T-cell (primary cell): ENCODE data around the gene ZBED2. TPM values are rescaled to one million over a fixed set of nuclear protein-coding genes. Genes with fewer than 3 reads are reported as not detected.
A peak's percentile ranks its signal among the peaks of the same experiment; 100 is the strongest.

Experiments used
- ATAC-seq, 4 experiments: fragments of 200-7000 bp in 3 of 4; fragments of 150-1000 bp in 1 of 4; cut with Tn5 transposase; replicated peaks in 1 of 4; 1 replicate in 3 of 4; 2 replicates in 1 of 4; pipeline ENCODE4 v1.10.0; 2021; ENCODE audit warnings: moderate library complexity in 3 of 4, mild to moderate bottlenecking in 2 of 4, moderate number of reproducible peaks in 1 of 4
- CTCF ChIA-PET, 2 donors: fragments of 300-600 bp; sonication (Branson Sonifier 250); formaldehyde crosslinking; loops; one replicate each; lab custom pipeline; 2022; ENCODE audit warnings: antibody characterized with exemption in 2 of 2; lab: Charles Lee
- POLR2A ChIA-PET, 2 donors: fragments of 300-600 bp; sonication (Branson Sonifier 250); formaldehyde crosslinking; loops; one replicate each; lab custom pipeline; 2022; ENCODE audit warnings: antibody characterized with exemption in 2 of 2; lab: Charles Lee
- DNase-seq, 35 experiments: peaks; one replicate each; pipeline versions ENCODE4 v3.0.0 to v3.0.0-alpha.2; 2013 to 2023
- H3K27ac ChIP-seq: one replicate; pipeline ENCODE4 v1.5.1; 2013; ENCODE audit warnings: low read length
- H3K27me3 ChIP-seq, 2 experiments: replicated peaks in 1 of 2; 1 replicate in 1 of 2; 2 replicates in 1 of 2; pipeline versions ENCODE4 v1.6.1 to v1.7.0; 2013; ENCODE audit warnings: low read length in 1 of 2, mixed read lengths in 1 of 2; ENCODE audit not compliant: control insufficient read depth in 2 of 2, insufficient read depth in 2 of 2; ENCODE audit errors: extremely low read depth in 1 of 2
- H3K36me3 ChIP-seq, 2 donors: 1 replicate in 1 of 2; 2 replicates in 1 of 2; pipeline versions ENCODE4 v1.6.1 to v1.7.0; 2013; ENCODE audit warnings: low read length in 1 of 2; ENCODE audit not compliant: control insufficient read depth in 2 of 2, insufficient read depth in 1 of 2; ENCODE audit errors: extremely low read depth in 1 of 2
- H3K4me1 ChIP-seq, 2 experiments: 1 replicate in 1 of 2; 2 replicates in 1 of 2; pipeline versions ENCODE4 v1.6.1 to v1.7.0; 2013; ENCODE audit warnings: low read length in 2 of 2, mixed read lengths in 1 of 2; ENCODE audit not compliant: insufficient read depth in 2 of 2, control insufficient read depth in 1 of 2; ENCODE audit errors: extremely low read depth in 1 of 2
- H3K4me3 ChIP-seq, 2 donors: 1 replicate in 1 of 2; 2 replicates in 1 of 2; pipeline versions ENCODE4 v1.5.1 to v1.7.0; 2013; ENCODE audit warnings: mild to moderate bottlenecking in 2 of 2, low read length in 1 of 2, moderate library complexity in 1 of 2; ENCODE audit not compliant: control insufficient read depth in 1 of 2; ENCODE audit errors: extremely low read depth in 1 of 2
- H3K9me3 ChIP-seq: 2 replicates; pipeline ENCODE4 v1.7.0; 2013
- H3K27ac Mint-ChIP-seq, 2 donors: one replicate each; pipeline ENCODE4 v1.8.0; 2020 to 2021; ENCODE audit warnings: mild to moderate bottlenecking in 2 of 2, mixed read lengths in 2 of 2
- H3K27me3 Mint-ChIP-seq, 2 donors: one replicate each; pipeline ENCODE4 v1.8.0; 2021 to 2022; ENCODE audit warnings: mixed read lengths in 2 of 2
- H3K36me3 Mint-ChIP-seq: one replicate; pipeline ENCODE4 v1.8.0; 2021; ENCODE audit warnings: mixed read lengths
- H3K4me1 Mint-ChIP-seq, 3 donors: one replicate each; pipeline ENCODE4 v1.8.0; 2020 to 2022; ENCODE audit warnings: mixed read lengths in 3 of 3, mild to moderate bottlenecking in 1 of 3
- H3K4me3 Mint-ChIP-seq, 3 donors: one replicate each; pipeline ENCODE4 v1.8.0; 2020 to 2022; ENCODE audit warnings: mild to moderate bottlenecking in 3 of 3, mixed read lengths in 3 of 3, moderate library complexity in 3 of 3
- H3K9me3 Mint-ChIP-seq, 3 donors: one replicate each; pipeline ENCODE4 v1.8.0; 2020 to 2022; ENCODE audit warnings: mixed read lengths in 3 of 3
- WGBS: methylation state at CpG from one replicate; pipeline ENCODE4 v1.1.5; 2013; ENCODE audit warnings: missing lambda C conversion rate; ENCODE audit not compliant: insufficient coverage; 5-methylcytosine and 5-hydroxymethylcytosine counted together
- total RNA-seq, 35 experiments: library from RNA in 6 of 35; stranded (reverse) in 6 of 35; fragments of 120-200 nt in 1 of 35; gene quantifications; one replicate each; pipeline versions ENCODE4 v1.2.1 to v1.2.4 and lab custom pipeline; 2013 to 2026

ZBED2 gene
- total RNA-seq, 5 donors from 2014 or later (not counting 1 experiment from before 2014, with no cell fraction given), result 0.35 to 0.82 (median 0.73) TPM; not detected in 2

DNA sequence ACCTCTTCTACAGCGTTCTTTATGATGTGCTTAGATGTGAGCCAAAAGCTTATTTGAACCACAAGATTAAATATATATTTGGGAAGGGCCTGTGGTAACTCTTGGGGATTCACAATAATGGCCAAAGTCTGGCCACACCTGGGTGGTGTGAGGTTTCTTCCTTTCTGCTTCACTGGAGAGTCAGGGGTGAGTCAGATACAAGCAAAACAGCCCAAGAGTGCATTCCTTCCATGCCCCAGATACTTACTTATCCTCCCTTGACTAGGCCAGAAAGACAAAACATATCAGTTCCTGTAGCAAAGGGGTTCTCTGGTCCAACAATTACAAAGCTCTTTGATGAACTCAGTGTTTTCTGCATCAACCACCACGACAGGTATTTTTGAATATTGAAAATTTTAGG lies 941 bp downstream of the ZBED2 start:
- CTCF ChIA-PET, result no interaction called here
- peak in 1 of 4 experiments; percentile 38 for ATAC-seq
- POLR2A ChIA-PET, result interaction anchor here in 1 of 2 donors (0.7 kb wide), 1 partner anchor 86 kb away, joined by 5 read pairs; no protein-coding TSS in a partner anchor
- no peak overlapping the region for H3K4me3 ChIP-seq
- DNase-seq, result no peak
- no peaks in the 10 kb centered on the region for H3K9me3 ChIP-seq
- H3K4me1 ChIP-seq, result peaks cover 0 to 13% of the 10 kb centered on the region in 2 experiments
- H3K4me3 Mint-ChIP-seq, result no peak overlapping the region
- H3K4me1 Mint-ChIP-seq, result peaks cover 36 to 59% (median 58%) of the 10 kb centered on the region in 3 donors
- H3K27me3 Mint-ChIP-seq, result no peaks in the 10 kb centered on the region
- 40% methylated on average over 1 of the region's 2 CpGs for WGBS
- no peaks in the 10 kb centered on the region for H3K9me3 Mint-ChIP-seq
- peak overlapping the region; percentile 70 to 77 for H3K27ac Mint-ChIP-seq
- H3K27ac ChIP-seq, result no peak overlapping the region
- peaks cover 2 to 65% of the 10 kb centered on the region in 2 donors for H3K36me3 ChIP-seq
- peaks cover 58% of the 10 kb centered on the region for H3K36me3 Mint-ChIP-seq
- no peaks in the 10 kb centered on the region for H3K27me3 ChIP-seq

DNA sequence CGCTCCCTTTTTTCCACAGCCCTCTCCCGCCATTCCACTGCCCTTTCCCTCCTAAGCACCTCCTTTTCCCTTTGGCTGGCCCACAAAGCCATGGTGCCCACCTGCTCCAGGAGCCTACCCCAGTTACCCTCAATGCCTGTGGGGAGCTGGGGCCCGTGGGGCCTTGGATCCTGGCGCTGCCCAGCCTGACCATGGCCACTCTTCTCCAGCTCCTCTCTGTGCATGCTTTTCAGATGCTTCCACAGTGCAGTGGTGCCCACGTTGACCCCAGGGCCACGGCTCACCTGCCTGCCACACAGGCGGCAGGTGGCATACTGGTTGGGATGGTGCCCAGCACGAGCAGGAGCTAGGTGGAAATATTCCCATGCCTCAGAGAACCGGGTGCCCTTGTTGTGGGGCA lies 1.5 kb downstream of the ZBED2 start:
- peak overlapping the region; percentile 70 to 77 for H3K27ac Mint-ChIP-seq
- ChIA-PET POLR2A (no interaction called here), CTCF (interaction anchor here in 1 of 2 donors (1.0 kb wide), 1 partner anchor 23 kb away, joined by 3 read pairs; no protein-coding TSS in a partner anchor)
- WGBS, result 89% methylated on average over 3 of the region's 9 CpGs
- H3K4me1 Mint-ChIP-seq, result peaks cover 36 to 61% (median 58%) of the 10 kb centered on the region in 3 donors
- H3K4me3 Mint-ChIP-seq, result no peak overlapping the region
- Histone ChIP-seq H3K4me1 (peaks cover 0 to 13% of the 10 kb centered on the region in 2 experiments), H3K27me3 (no peaks in the 10 kb centered on the region), H3K4me3 (no peak overlapping the region), H3K9me3 (no peaks in the 10 kb centered on the region), H3K27ac (peak overlapping the region; percentile 24), H3K36me3 (peaks cover 2 to 63% of the 10 kb centered on the region in 2 donors)
- DNase-seq, result no peak
- peaks cover 59% of the 10 kb centered on the region for H3K36me3 Mint-ChIP-seq
- no peak for ATAC-seq
- H3K9me3 Mint-ChIP-seq, result no peaks in the 10 kb centered on the region
- no peaks in the 10 kb centered on the region for H3K27me3 Mint-ChIP-seq

DNA sequence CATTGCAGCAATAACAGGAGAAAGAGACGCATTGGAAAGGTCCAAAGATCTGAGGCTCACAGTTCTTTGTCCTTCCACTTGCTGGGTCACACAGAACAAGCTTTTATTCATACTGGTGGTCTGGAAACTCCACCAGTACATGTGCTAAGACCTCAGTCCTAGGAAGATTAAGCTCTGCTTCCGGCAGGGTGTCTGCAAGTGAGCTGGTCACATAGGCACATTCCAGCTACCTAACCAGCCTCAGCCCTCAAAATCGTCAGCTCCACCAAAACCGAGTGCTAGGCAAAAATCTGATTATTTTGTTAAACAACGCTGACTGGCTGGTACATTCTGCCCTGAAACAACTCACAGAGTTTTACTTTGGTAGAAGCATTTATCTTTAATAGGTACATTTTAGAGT lies 2.2 kb downstream of the ZBED2 start:
- Mint-ChIP-seq H3K27me3 (no peaks in the 10 kb centered on the region), H3K4me3 (no peak overlapping the region), H3K36me3 (peaks cover 58% of the 10 kb centered on the region), H3K4me1 (peaks cover 40 to 66% (median 63%) of the 10 kb centered on the region in 3 donors), H3K27ac (peak overlapping the region; percentile 70 to 77), H3K9me3 (no peaks in the 10 kb centered on the region)
- ChIA-PET POLR2A (no interaction called here), CTCF (interaction anchor here in 1 of 2 donors (1.0 kb wide), 1 partner anchor 24 kb away, joined by 3 read pairs; no protein-coding TSS in a partner anchor)
- no peaks in the 10 kb centered on the region for H3K9me3 ChIP-seq
- H3K4me1 ChIP-seq, result peaks cover 0 to 13% of the 10 kb centered on the region in 2 experiments
- 87% methylated on average over 3 of the region's 5 CpGs for WGBS
- ATAC-seq, result no peak
- H3K27me3 ChIP-seq, result no peaks in the 10 kb centered on the region
- H3K4me3 ChIP-seq, result no peak overlapping the region
- DNase-seq, result no peak
- peaks cover 2 to 63% of the 10 kb centered on the region in 2 donors for H3K36me3 ChIP-seq
- no peak overlapping the region for H3K27ac ChIP-seq

DNA sequence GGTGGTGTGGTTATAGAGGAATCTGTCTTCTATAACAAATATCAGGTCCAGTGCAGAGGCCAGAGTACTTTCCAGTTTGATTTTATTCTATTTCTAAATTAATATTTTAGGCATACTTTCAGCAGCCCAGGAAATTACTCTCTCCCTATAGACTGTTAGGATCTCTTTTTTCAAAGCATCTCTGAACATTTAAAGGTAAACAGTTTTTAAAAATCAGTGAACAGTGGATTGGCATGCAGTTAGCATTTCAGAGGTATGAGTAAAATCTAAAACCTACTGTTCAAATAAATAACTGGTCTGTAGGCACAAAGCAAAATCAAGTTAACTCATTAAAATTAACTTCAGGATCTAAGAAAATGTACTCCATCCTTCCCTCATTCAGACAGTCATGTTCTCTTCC lies 3.0 kb downstream of the ZBED2 start:
- no peak for ATAC-seq
- H3K4me1 Mint-ChIP-seq, result peaks cover 47 to 69% (median 62%) of the 10 kb centered on the region in 3 donors
- Histone ChIP-seq H3K27ac (no peak overlapping the region), H3K36me3 (peaks cover 2 to 69% of the 10 kb centered on the region in 2 donors), H3K4me1 (peaks cover 0 to 13% of the 10 kb centered on the region in 2 experiments), H3K9me3 (no peaks in the 10 kb centered on the region), H3K4me3 (no peak overlapping the region), H3K27me3 (no peaks in the 10 kb centered on the region)
- H3K4me3 Mint-ChIP-seq, result no peak overlapping the region
- H3K9me3 Mint-ChIP-seq, result no peaks in the 10 kb centered on the region
- CTCF ChIA-PET, result no interaction called here
- POLR2A ChIA-PET, result no interaction called here
- H3K27ac Mint-ChIP-seq, result peak overlapping the region in 1 of 2 donors; percentile 1
- DNase-seq, result no peak
- H3K36me3 Mint-ChIP-seq, result peaks cover 61% of the 10 kb centered on the region
- H3K27me3 Mint-ChIP-seq, result no peaks in the 10 kb centered on the region

DNA sequence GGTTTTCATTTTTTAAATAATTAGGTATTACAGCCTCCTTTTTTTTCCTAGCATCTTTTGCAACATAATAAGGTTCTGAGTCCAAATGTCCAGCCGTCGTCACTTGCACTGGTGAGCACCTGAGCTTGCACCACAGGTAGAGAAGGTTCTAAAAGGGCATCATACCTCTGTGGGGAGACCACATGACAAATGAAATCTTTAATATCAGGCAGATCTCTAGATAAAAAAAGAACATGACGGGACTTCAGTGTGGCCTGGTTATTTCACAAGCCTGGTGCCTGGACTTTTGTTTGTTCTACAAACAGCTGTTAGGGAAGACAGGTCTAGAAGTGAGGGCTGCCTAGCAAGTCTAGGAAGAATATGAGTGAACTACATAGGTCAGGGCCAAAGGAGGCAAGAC lies 3.6 kb downstream of the ZBED2 start:
- Mint-ChIP-seq H3K9me3 (no peaks in the 10 kb centered on the region), H3K4me1 (peaks cover 52 to 70% (median 59%) of the 10 kb centered on the region in 3 donors), H3K36me3 (peaks cover 60% of the 10 kb centered on the region), H3K27me3 (no peaks in the 10 kb centered on the region), H3K27ac (peak overlapping the region in 1 of 2 donors; percentile 42), H3K4me3 (no peak overlapping the region)
- ATAC-seq, result no peak
- Histone ChIP-seq H3K4me1 (peaks cover 0 to 13% of the 10 kb centered on the region in 2 experiments), H3K4me3 (no peak overlapping the region), H3K36me3 (peaks cover 2 to 72% of the 10 kb centered on the region in 2 donors), H3K27ac (no peak overlapping the region), H3K27me3 (no peaks in the 10 kb centered on the region), H3K9me3 (no peaks in the 10 kb centered on the region)
- ChIA-PET POLR2A (no interaction called here), CTCF (interaction anchor here in 1 of 2 donors (1.4 kb wide), 1 partner anchor 19 kb away, joined by 4 read pairs; no protein-coding TSS in a partner anchor)
- 71% methylated on average over 1 of the region's 3 CpGs for WGBS
- no peak for DNase-seq

DNA sequence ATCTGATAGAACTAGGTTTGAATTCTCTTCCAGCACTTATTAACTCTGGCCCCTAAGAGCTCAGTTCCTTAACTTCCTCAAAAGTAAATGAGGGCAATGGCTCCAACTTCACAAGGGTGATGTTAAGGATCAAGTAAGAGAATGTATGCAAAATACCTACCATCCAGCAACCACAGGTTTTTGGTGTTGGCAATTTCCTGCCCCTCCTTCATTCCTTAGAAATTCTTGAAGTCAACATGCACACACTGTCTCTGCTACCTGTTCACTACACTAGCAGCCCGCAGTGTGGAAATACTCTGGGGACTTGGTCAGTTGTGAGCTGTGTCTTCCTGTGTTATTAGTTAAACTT lies 5.0 kb downstream of the ZBED2 start:
- no peaks in the 10 kb centered on the region for H3K27me3 ChIP-seq
- H3K4me3 ChIP-seq, result no peak overlapping the region
- ATAC-seq (no peak), DNase-seq (no peak)
- peaks cover 2 to 81% of the 10 kb centered on the region in 2 donors for H3K36me3 ChIP-seq
- H3K9me3 ChIP-seq, result no peaks in the 10 kb centered on the region
- H3K4me1 ChIP-seq, result peaks cover 0 to 13% of the 10 kb centered on the region in 2 experiments
- H3K9me3 Mint-ChIP-seq, result no peaks in the 10 kb centered on the region
- no CpG with 5 or more reads among the region's 1 CpG for WGBS
- H3K27ac ChIP-seq, result no peak overlapping the region
- H3K27me3 Mint-ChIP-seq, result no peaks in the 10 kb centered on the region
- H3K4me3 Mint-ChIP-seq, result no peak overlapping the region
- peak overlapping the region in 1 of 2 donors; percentile 44 for H3K27ac Mint-ChIP-seq
- peaks cover 43 to 57% (median 49%) of the 10 kb centered on the region in 3 donors for H3K4me1 Mint-ChIP-seq
- ChIA-PET POLR2A (no interaction called here), CTCF (interaction anchor here (0.6 to 1.4 kb wide), 3 partner anchors 12 to 20 kb away, joined by 3 to 4 read pairs (median 3); no protein-coding TSS in a partner anchor)
- H3K36me3 Mint-ChIP-seq, result peaks cover 63% of the 10 kb centered on the region
